Activated naive CD4-positive, alpha-beta T cell treated with anti-CD3 and anti-CD28 coated beads, Interleukin-2, amount 50 U/mL, for 72 hours (primary cell): ENCODE data around the gene IGSF9. TPM values are rescaled to one million over a fixed set of nuclear protein-coding genes. Genes with fewer than 3 reads are reported as not detected.

Experiments
- ATAC-seq, 2 donors: fragments of 150-1000 bp; cut with Tn5 transposase; 2 replicates each; pipeline ENCODE4 v1.10.0; 2021; ENCODE audit warnings: mild to moderate bottlenecking in 2 of 2, moderate library complexity in 2 of 2
- DNase-seq, 2 donors: peaks; one replicate each; pipeline ENCODE4 v3.0.0; 2021 to 2022; ENCODE audit warnings: low spot score in 2 of 2
- H3K27ac Mint-ChIP-seq, 2 donors: one replicate each; pipeline ENCODE4 v1.8.0; 2022; ENCODE audit warnings: mild to moderate bottlenecking in 2 of 2, mixed read lengths in 2 of 2
- H3K36me3 Mint-ChIP-seq, 2 donors: one replicate each; pipeline ENCODE4 v1.8.0; 2022; ENCODE audit warnings: mixed read lengths in 2 of 2
- H3K9me3 Mint-ChIP-seq, 2 donors: one replicate each; pipeline ENCODE4 v1.8.0; 2022; ENCODE audit warnings: mixed read lengths in 2 of 2
- total RNA-seq, 2 donors: library from RNA; stranded (reverse); gene quantifications; one replicate each; pipeline ENCODE4 v1.2.3, GENCODE V29; 2022

The IGSF9 gene
- total RNA-seq, 2 donors from 2014 or later: not detected

DNA sequence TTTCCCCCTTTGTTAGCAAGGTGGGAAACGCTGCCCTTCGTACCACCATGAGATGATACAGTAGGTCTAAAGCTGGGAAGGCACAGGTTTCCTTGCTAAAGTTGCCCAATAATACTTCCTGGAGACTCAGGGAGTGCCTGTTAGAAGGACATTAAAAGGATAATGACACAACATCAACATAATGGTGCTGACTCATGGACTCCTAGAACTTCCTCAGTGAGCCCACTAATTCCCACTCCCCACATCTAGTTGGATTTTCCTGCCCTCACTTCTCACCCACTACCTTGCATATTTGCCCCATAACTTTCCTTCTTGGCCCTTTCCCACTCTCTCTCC lies 62.9 kb downstream of the IGSF9 start:
- ATAC-seq (no peak), DNase-seq (no peak)
- Mint-ChIP-seq H3K27ac (no peak overlapping the region), H3K36me3 (no peaks in the 10 kb centered on the region), H3K9me3 (no peaks in the 10 kb centered on the region)

DNA sequence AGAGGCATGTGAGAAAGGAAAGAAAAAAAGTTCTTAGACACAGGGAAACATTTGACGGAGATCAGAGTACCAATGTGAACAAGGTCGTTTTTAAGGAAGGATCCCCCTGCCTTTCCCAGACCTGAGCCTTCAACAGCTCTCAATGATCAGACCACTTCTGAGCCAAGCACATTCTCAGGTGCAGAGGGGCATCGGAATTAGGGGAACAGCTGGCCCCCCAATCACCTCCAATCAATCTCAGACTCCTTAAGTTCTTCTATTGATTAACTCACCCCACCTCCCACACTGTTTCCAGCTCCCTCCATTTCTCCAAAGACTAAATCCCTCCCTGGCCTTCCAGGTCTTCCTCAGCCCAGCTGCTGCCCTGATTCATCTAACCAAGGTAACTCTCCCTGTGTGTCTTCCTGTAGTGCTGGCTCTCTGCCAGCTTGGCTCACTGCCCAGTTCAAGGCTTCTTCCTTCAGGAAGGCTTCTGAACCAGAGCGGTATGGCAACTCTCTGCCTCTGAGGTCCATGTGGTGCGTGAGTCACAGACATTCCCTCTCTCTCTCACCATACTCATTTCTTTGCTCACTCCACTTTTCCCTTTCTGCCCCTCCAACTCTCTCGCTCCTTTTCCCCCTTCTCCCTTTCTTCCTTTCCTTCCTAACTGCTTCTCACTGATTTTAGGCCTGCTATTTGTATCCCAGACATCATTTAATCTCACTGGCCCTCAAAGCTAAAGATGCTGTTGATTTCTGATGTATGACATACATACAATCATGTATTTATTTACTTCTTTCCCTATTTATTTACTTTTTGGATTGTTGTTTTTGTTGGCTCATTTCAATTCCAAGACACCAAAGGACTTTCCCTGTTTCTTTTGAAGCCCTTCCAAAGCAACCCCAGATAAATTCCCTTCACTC lies 63.5 kb downstream of the IGSF9 start:
- DNase-seq: no peak

DNA sequence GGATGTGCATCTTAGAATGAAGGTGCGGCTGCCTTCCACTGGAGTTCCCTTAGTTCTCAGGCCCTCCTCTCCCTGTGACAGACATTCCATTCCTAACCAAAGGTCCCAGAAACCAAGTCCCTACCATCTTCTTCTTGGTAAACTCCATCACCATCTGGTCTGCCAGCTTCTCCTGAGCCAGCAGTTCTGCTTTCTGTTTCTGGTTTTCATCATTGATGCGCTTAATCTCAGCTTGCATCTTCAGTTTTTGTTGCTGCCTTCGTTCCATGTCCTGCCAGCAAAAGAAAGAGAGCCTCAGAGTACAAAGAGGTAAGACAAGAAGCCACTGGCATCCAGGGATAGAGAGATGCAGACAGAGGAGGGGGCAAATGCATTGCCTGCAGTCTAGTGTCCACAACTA lies 65.0 kb downstream of the IGSF9 start:
- no peaks in the 10 kb centered on the region for H3K9me3 Mint-ChIP-seq
- no peak overlapping the region for H3K27ac Mint-ChIP-seq
- H3K36me3 Mint-ChIP-seq: no peaks in the 10 kb centered on the region
- no peak for ATAC-seq
- DNase-seq: no peak

More for the DNA sequence above, 63.5 kb downstream of the IGSF9 start:
- ATAC-seq: peak in 1 of 2 donors; percentile 71
- no peak overlapping the region for H3K27ac Mint-ChIP-seq
- H3K9me3 Mint-ChIP-seq: no peaks in the 10 kb centered on the region
- no peaks in the 10 kb centered on the region for H3K36me3 Mint-ChIP-seq

DNA sequence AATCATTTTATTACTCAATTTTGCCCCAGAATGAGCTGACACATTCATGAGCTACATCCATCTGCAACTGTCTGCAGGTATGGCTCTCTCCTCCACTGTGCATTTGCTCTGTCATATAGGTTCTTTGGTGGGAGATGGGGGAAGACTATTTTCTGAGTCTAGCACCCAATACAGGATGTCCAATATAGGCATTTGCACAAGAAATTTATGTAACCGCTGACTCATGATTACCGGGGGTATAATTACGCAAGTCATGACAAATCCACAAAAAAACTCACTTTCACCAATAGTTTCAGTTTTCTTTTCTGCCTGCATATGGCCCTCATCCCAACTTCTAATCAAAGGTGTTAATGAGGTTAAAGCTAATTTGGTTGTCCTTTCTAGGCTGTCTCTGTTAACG lies 65.4 kb downstream of the IGSF9 start:
- H3K9me3 Mint-ChIP-seq: no peaks in the 10 kb centered on the region
- no peaks in the 10 kb centered on the region for H3K36me3 Mint-ChIP-seq
- DNase-seq: no peak
- ATAC-seq: no peak
- no peak overlapping the region for H3K27ac Mint-ChIP-seq

DNA sequence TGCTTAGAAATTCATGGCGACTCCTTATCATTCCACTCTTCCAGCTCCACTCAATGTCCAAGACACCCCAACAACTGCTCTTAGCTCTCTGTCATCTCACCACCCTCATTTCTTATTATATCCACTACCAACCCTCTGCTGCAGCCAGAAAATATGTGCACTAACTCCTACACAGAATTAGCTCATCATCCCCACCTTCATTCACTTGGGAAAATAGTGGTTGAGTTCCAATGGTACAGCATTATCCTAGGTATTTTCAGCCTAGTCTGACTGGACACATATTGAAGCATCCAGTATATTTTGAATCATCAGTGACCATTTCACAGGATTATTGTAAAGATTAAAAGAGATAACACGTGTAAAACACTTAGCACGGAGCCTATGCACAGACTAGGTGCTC lies 66.3 kb downstream of the IGSF9 start:
- DNase-seq (no peak), ATAC-seq (no peak)
- H3K9me3 Mint-ChIP-seq: no peaks in the 10 kb centered on the region
- H3K27ac Mint-ChIP-seq: no peak overlapping the region
- H3K36me3 Mint-ChIP-seq: no peaks in the 10 kb centered on the region

DNA sequence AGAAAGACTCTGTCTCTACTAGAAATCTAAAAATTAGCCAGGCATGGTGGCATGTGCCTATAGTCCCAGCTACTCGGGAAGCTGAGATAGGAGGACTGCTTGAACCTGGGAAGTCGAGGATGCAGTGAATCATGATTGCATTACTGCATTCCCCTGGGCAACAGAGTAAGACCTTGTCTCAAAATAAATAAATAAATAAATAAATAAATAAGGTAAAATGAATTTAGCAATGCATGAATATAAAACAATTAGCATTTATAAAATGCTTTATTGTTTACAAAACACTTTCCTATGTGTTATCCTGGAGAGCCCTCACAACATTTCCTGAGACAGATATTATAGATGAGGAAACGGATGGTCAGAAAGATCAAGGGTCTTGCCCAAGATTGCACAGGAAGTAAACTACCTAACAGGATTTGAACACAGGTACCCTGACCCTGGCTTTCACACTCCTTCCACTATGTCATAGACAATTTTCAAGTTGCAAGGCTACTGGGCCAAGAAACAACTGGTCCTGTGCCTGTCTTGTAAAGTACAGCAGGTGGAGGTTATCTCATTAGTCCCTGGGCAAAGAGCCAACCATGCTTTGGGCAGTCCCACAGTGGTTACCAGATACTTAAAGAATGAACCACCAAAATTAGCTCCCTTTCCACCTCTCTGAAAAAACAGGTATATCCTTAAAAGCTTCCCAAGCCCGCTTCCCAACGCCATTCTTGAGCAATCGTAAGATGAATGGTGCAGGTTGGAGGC lies 67.5 kb downstream of the IGSF9 start:
- Mint-ChIP-seq H3K9me3 (no peaks in the 10 kb centered on the region), H3K27ac (no peak overlapping the region), H3K36me3 (no peaks in the 10 kb centered on the region)
- DNase-seq (no peak), ATAC-seq (no peak)

Other genes starting within 250 kb of the IGSF9 start
- not detected for gene CRP, start 231.0 kb downstream of the IGSF9 start, total RNA-seq
- gene DUSP23, start 164.7 kb downstream of the IGSF9 start, total RNA-seq: 10 to 100 TPM; 16.8 to 24.4 TPM
- not detected for gene FCRL6, start 143.3 kb downstream of the IGSF9 start, total RNA-seq
- gene SLAMF8, start 118.7 kb downstream of the IGSF9 start, total RNA-seq: under 1 TPM in 1 of 2 donors, not detected in 1; 0.21 TPM
- gene VSIG8, start 83.0 kb downstream of the IGSF9 start, total RNA-seq: under 1 TPM in 1 of 2 donors, not detected in 1; 0.18 TPM
- 1 to 10 TPM; 1.2 to 2.8 TPM for gene CFAP45, start 45.4 kb downstream of the IGSF9 start, total RNA-seq
- 100 to 1,000 TPM; 391 to 559 TPM for gene TAGLN2, start 20.1 kb downstream of the IGSF9 start, total RNA-seq
- not detected for gene SLAMF9, start 8.6 kb upstream of the IGSF9 start, total RNA-seq
- 1 to 10 TPM; 3.6 to 5.3 TPM for gene PIGM, start 86.4 kb upstream of the IGSF9 start, total RNA-seq
- not detected for gene KCNJ10, start 124.5 kb upstream of the IGSF9 start, total RNA-seq
- under 1 TPM in 1 of 2 donors, not detected in 1; 0.06 TPM for gene KCNJ9, start 135.9 kb upstream of the IGSF9 start, total RNA-seq
- gene IGSF8, start 153.0 kb upstream of the IGSF9 start, total RNA-seq: 10 to 100 TPM; 29.9 to 35.2 TPM
- not detected for gene ATP1A2, start 170.1 kb upstream of the IGSF9 start, total RNA-seq
- gene ATP1A4, start 206.0 kb upstream of the IGSF9 start, total RNA-seq: not detected
- gene CASQ1, start 245.0 kb upstream of the IGSF9 start, total RNA-seq: not detected